MM.1S (cell line): ENCODE results near the gene RASA4B.
"Not testable (repeated sequence)": the region's sequence is repeated elsewhere in the genome, so short reads cannot be mapped to it uniquely, and the experiment has no call there.

Experiments used
- EZH2 ChIP-seq: fragments of 300-600 bp; sonication (generic); optimal IDR thresholded peaks from 2 replicates; pipeline ENCODE3; 2017; ENCODE audit warnings: low read depth, mild to moderate bottlenecking, antibody characterized with exemption, low read length, mixed read lengths
- EZH2phosphoT487 ChIP-seq: fragments of 300-600 bp; sonication (generic); IDR thresholded peaks from 2 replicates; pipeline ENCODE4 v1.6.1; 2018; ENCODE audit warnings: antibody characterized with exemption, low read length
- TF ChIP-seq, protein P1 (sequence below): fragments of 300-600 bp; sonication (generic); IDR thresholded peaks from 2 replicates; pipeline ENCODE4 v1.5.1; 2016; ENCODE audit warnings: antibody characterized with exemption, low read length, mixed read lengths

GRCh38 chr7:102515889-102516288 lies 1.7 kb downstream of the RASA4B start:
- TF ChIP-seq, protein P1, sequence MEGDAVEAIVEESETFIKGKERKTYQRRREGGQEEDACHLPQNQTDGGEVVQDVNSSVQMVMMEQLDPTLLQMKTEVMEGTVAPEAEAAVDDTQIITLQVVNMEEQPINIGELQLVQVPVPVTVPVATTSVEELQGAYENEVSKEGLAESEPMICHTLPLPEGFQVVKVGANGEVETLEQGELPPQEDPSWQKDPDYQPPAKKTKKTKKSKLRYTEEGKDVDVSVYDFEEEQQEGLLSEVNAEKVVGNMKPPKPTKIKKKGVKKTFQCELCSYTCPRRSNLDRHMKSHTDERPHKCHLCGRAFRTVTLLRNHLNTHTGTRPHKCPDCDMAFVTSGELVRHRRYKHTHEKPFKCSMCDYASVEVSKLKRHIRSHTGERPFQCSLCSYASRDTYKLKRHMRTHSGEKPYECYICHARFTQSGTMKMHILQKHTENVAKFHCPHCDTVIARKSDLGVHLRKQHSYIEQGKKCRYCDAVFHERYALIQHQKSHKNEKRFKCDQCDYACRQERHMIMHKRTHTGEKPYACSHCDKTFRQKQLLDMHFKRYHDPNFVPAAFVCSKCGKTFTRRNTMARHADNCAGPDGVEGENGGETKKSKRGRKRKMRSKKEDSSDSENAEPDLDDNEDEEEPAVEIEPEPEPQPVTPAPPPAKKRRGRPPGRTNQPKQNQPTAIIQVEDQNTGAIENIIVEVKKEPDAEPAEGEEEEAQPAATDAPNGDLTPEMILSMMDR: not testable (repeated sequence)
- not testable (repeated sequence) for TF ChIP-seq EZH2phosphoT487, EZH2
